ENCODE measurements around the gene MYH11.

MYH11 gene

GRCh38 chr16:15775209-15775608 lies 81.6 kb downstream of the MYH11 start:
- TF ChIP-seq EZH2 (IDR thresholded peaks at IDR 0.05; ENCODE audit: borderline replicate concordance, low read length) (no peak), CTCF (IDR thresholded peaks at IDR 0.05; ENCODE audit: low read length) (no peak)
- Histone ChIP-seq H4K20me1 (ENCODE audit: insufficient read depth, low read length) (no peaks in the 10 kb centered on the region), H3K4me3 (ENCODE audit: low read depth, low read length, poor library complexity, severe bottlenecking) (no peak overlapping the region), H3K4me2 (ENCODE audit: low read length) (no peak overlapping the region), H3K36me3 (ENCODE audit: insufficient read depth, low read length) (no peaks in the 10 kb centered on the region), H3K79me2 (ENCODE audit: insufficient read depth, low read length) (no peaks in the 10 kb centered on the region), H3K9me3 (ENCODE audit: low read length) (no peaks in the 10 kb centered on the region), H2AFZ (ENCODE audit: low read length) (no peak overlapping the region), H3K9me2 (ENCODE audit: low read depth, low read length) (no peaks in the 10 kb centered on the region), H3K27ac (ENCODE audit: low read depth, low read length, poor library complexity, severe bottlenecking) (no peak overlapping the region), H3F3A (ENCODE audit: insufficient read depth, low read length) (no peaks in the 10 kb centered on the region), H3K9ac (ENCODE audit: low read length) (no peak overlapping the region), H3K4me1 (ENCODE audit: insufficient read depth, low read length, severe bottlenecking) (no peaks in the 10 kb centered on the region), H3K27me3 (ENCODE audit: insufficient read depth, low read length) (no peaks in the 10 kb centered on the region)

GRCh38 chr16:15773968-15774367 lies 82.9 kb downstream of the MYH11 start:
- Histone ChIP-seq H3K4me3 (ENCODE audit: low read depth, low read length, poor library complexity, severe bottlenecking) (no peak overlapping the region), H3K36me3 (ENCODE audit: insufficient read depth, low read length) (no peaks in the 10 kb centered on the region), H3K4me1 (ENCODE audit: insufficient read depth, low read length, severe bottlenecking) (no peaks in the 10 kb centered on the region), H3F3A (ENCODE audit: insufficient read depth, low read length) (no peaks in the 10 kb centered on the region), H3K9me3 (ENCODE audit: low read length) (no peaks in the 10 kb centered on the region), H3K4me2 (ENCODE audit: low read length) (no peak overlapping the region), H3K9me2 (ENCODE audit: low read depth, low read length) (no peaks in the 10 kb centered on the region), H3K79me2 (ENCODE audit: insufficient read depth, low read length) (no peaks in the 10 kb centered on the region), H3K27ac (ENCODE audit: low read depth, low read length, poor library complexity, severe bottlenecking) (no peak overlapping the region), H3K9ac (ENCODE audit: low read length) (no peak overlapping the region), H4K20me1 (ENCODE audit: insufficient read depth, low read length) (no peaks in the 10 kb centered on the region), H3K27me3 (ENCODE audit: insufficient read depth, low read length) (no peaks in the 10 kb centered on the region), H2AFZ (ENCODE audit: low read length) (no peak overlapping the region)
- TF ChIP-seq EZH2 (IDR thresholded peaks at IDR 0.05; ENCODE audit: borderline replicate concordance, low read length) (no peak), CTCF (IDR thresholded peaks at IDR 0.05; ENCODE audit: low read length) (no peak)

- Histone ChIP-seq H3K27ac (ENCODE audit: low read depth, low read length, poor library complexity, severe bottlenecking) (no peak overlapping the region), H3K4me1 (ENCODE audit: insufficient read depth, low read length, severe bottlenecking) (no peaks in the 10 kb centered on the region), H3K4me3 (ENCODE audit: low read depth, low read length, poor library complexity, severe bottlenecking) (no peak overlapping the region)
Observed at GRCh38 chr16:15772579-15773293, 84.1 kb downstream of the MYH11 start.

More at GRCh38 chr16:15772579-15773293, 84.1 kb downstream of the MYH11 start:
- Histone ChIP-seq H3K36me3 (ENCODE audit: insufficient read depth, low read length) (no peaks in the 10 kb centered on the region), H3K9me2 (ENCODE audit: low read depth, low read length) (no peaks in the 10 kb centered on the region), H3K9me3 (ENCODE audit: low read length) (no peaks in the 10 kb centered on the region), H2AFZ (ENCODE audit: low read length) (no peak overlapping the region), H3K4me2 (ENCODE audit: low read length) (no peak overlapping the region), H3F3A (ENCODE audit: insufficient read depth, low read length) (no peaks in the 10 kb centered on the region), H3K79me2 (ENCODE audit: insufficient read depth, low read length) (no peaks in the 10 kb centered on the region), H3K9ac (ENCODE audit: low read length) (no peak overlapping the region), H4K20me1 (ENCODE audit: insufficient read depth, low read length) (no peaks in the 10 kb centered on the region), H3K27me3 (ENCODE audit: insufficient read depth, low read length) (no peaks in the 10 kb centered on the region)
- TF ChIP-seq EZH2 (IDR thresholded peaks at IDR 0.05; ENCODE audit: borderline replicate concordance, low read length) (no peak), CTCF (IDR thresholded peaks at IDR 0.05; ENCODE audit: low read length) (no peak)

Data from OCI-LY1 (cell line).